CD4-positive, alpha-beta T cell treated with Interleukin-15 for 1 hour (primary cell): ENCODE results near the gene FOCAD.
A peak's percentile ranks its signal among the peaks of the same experiment; 100 is the strongest.

ENCODE experiments used
- DNase-seq: peaks from one replicate; pipeline ENCODE4 v3.0.0-alpha.2; 2020

Gene FOCAD

DNA sequence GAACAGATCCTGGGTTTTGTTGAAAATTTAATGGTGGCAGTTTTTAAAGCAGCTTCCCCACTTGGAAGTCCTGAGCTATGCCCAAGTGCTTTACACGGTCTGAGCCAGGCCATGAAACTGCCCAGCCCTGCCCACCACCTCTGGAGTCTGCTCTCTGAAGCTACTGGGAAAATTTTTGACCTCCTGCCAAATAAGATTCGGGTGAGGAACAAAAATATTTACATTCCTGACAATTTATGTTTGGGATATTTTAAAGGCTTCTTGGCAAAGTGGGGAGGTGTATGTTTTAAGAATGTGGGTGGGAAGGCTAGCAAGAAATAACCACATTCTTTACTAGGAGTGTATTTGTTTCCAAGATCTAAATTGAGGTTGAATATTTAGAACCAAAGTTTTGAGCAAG is 297.4 kb downstream of the FOCAD start:
- DNase-seq = no peak

DNA sequence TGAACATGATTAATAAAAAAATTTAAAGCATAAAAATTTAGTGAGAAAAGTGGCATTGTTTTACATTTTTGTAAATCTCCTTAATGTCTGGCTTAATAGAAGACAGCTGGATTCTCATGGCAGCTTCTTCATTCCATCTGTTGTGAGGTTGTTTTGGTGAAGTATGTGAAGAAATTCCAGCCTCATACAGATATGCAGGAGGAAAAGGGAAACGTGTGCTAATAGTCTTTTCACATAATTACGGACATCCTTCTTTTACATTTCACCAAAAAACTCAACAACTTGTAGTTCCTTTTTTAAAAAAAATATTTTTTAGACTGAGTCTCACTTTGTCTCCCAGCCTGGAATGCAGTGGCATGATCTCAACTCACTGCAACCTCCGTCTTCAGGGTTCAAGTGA is 300.4 kb downstream of the FOCAD start:
- DNase-seq = no peak

DNA sequence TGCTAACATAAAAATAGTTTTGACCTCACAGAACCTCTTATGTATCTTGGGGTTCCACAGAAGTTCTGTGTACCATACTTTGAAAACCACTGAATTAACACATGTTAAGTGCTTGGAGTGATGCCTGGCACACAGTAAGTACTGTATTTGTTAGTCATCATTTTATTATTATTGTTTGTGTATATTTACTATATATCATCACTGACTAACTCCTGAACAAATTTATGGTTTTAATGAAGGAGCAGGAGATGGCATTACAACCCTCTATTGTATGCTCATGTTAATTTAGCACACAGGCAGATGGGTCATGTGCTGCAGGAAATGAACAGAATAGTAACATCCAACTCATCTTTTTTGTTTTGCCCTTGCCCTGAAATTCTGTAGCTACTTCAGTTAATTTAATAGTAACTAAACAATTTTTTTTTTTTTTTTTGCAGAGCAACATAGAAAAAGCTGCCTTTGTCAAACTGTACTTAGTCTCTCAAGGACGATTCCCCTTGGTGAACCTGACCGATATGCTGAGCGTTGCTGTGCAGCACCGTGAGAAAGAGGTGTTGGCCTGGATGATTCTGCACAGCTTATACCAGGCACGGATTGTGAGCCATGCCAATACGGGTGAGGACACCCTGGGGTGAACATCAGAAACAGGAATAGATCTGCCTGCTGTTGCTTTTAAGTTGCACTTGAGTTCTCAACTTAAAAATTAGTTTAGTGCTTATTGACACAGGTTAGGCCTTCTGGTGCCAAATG is 302.0 kb downstream of the FOCAD start:
- no peak for DNase-seq

DNA sequence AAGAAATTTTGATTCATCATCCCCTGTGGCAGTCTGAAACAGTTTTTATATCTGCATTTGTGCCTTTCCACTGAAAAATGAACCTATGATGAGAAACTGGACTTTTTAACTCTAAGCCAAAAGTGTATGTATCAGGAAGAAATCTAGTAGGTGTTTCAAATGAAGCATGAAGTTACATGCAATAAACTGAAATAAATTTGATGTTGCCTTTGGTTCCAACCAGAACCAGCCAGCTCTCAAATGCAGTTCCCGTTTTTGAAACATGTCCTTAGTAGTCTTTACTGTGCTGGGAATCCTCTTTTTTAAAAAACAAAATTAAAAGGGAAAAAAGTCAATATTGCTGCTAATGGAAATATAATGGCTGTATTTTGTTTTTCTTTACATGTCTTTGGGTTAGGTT is 303.5 kb downstream of the FOCAD start:
- no peak for DNase-seq

DNA sequence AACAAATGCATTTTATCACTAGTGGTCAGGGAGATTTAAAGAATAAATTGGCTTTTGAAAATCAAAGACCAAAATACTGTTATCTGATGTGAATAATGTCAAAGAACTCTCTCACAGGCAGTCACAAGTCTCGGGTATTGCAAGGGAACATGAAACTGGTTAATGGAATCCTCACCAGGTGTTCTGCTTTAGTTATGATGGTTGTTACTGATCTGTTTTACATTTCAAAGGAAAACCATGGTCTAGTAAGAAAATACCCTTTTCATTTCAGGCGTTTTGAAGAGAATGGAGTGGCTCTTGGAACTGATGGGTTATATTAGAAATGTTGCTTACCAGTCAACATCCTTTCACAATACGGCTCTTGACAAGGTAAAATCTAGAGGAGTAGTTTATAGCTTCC is 304.0 kb downstream of the FOCAD start:
- DNase-seq = no peak

DNA sequence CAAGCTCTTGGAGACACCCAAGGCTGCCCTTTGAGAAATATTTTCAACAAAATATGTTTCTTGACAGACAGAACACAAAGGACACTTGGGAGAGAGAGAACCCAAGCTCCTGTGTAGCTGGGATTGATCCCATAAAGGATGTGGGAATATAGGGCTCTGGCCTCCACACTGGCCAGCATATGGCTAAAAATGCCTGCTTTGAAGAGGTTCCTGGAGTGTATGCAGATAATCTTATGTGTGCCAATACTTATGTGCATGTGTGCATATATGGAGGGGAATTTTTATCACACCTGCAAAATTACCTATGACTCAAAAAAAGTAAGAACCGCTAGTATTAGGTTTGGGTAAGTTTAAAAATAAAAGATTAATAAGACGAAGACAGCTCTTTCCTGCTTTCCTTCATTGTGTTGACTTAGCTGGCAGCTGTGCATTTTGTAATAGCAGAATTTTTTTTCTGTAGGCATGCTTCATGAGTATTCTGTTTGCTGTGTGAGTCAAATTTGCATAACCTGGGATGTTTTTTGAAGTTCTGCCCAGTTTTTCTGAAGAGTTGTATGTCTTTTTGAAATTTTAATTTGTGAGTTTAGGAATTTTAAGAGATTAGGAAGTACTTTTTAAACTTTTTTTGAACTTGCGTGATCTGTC is 304.7 kb downstream of the FOCAD start:
- DNase-seq = no peak

DNA sequence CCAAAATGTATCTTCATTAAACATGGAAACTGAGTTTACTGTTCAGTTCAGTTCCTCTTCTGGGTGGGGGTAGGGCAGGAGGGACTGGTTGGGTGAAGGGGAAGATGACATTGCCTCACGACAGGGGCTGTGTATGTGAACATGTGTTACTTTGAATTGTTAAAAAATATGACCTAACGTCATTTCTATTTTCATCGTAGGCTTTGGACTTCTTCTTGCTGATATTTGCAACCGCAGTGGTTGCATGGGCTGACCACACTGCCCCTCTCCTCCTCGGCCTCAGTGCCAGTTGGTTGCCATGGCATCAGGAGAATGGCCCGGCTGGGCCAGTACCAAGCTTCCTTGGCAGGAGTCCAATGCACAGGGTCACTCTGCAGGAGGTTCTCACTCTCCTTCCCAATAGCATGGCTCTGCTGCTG is 305.9 kb downstream of the FOCAD start:
- DNase-seq = peak; percentile 37

DNA sequence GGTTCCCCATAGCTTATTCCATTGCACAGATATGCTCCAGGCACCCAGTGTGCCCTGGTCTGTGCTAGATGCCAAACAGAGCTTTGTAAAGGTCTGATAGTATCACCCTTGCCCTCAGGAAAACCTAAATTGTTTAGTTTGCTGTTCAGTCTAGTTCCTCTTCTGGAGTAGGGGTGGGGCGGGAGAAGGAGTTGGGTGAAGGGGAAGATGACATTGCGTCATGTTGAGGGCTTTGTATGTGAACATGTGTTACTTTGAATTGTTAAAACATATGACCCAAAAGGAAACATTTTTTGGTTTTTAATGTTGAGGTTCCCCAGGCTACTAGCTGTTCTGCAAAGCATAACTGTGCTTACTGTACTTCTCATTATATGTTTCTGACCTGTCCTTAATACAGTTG is 306.8 kb downstream of the FOCAD start:
- peak; percentile 49 for DNase-seq

DNA sequence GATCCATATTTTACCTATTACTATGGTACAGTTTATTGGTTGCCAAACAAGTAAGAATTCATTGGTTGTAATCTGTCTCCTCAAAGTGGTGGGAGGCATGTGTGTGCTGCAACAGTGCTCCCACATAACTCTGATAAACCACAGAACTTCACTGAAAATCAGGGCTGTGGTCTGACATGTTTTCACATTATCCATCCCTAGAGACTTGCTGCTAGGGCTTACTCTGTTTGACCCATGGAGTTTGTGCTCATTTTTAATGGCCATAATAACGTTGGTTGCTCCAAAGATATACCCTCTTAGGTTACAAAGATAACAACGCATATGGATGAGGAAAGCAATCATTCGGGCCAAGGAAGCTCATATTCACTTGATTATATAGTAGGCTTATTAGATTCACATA is 310.4 kb downstream of the FOCAD start:
- no peak for DNase-seq

DNA sequence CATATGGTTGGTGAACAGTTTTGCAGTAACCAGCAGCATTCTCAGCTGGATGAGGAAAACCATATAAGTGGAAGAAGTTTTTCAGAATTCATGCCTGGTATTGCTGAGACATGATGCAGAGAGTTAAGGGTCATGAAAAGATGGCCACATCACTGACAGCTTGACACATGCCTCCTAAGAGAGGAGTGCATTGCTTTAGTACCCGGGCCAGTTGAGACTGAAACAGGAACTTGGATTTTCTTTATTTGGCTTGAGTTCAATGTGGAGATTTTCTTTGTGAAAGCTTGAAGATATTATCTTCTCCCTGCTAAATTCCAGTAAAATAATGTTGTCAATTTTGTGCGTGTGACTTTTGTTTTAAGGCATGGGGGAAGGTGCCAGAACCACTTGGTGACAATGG is 311.6 kb downstream of the FOCAD start:
- DNase-seq = no peak

DNA sequence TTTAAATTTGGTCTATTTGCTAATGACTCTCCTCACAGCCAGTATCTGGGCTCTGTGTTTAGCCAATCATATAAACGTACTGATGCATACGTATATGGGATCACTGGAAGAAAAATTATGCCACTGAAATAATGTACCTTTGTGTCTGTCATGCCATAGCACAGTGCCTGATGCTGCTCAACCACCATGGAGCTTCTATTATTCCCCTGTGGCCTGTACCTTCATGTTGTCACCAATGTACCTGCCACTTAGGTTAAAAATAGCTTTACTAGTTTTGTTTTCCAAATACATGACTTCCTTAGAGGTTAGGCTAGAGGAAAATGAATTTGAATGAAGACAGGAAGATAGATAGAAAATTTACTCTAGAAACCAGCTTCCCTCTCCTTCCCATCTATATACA is 312.8 kb downstream of the FOCAD start:
- DNase-seq = no peak

DNA sequence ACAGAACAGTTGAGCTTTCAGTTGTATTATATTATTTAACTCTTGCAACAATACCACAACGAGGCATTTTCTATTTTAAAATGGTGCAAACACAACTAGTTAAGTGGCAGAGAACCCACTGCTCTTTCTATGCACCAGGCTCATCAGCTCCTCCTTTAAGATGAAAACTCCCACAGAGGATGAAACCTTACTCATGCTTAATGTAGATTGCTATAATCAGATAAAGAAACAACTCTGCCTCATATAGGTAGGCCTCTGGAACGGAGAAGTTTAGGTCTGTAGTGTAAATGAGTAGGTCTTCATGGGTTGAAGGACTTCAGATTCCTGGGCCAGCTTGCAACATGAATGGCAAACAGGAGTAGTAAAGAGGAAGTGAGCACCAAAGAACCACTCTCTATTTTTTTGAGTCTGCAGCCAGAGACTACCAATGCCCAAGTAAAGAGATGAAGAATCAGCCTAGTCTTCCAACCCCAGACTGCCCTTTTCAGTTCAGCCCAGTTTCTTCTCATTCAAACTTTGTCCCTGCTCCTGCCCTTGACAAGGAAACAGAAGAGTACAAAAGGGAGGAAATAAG is 313.5 kb downstream of the FOCAD start:
- DNase-seq = no peak

DNA sequence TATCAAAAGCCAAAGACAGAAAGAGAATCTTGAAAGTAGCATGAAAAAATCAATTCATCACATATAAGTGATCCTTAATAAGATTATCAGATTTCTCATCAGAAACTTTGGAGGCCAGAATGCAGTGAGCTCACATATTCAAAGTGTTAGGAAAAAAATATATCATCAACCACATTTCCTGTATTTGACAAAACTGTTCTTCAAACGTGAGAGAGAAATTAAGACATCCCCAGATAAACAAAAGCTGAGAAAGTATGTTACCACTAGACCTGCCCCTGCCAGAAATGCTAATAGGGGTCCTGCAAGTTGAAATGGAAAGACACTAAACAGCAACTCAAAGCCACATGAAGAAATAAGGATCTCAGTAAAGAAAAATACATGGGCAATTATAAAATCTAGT is 317.5 kb downstream of the FOCAD start:
- no peak for DNase-seq

DNA sequence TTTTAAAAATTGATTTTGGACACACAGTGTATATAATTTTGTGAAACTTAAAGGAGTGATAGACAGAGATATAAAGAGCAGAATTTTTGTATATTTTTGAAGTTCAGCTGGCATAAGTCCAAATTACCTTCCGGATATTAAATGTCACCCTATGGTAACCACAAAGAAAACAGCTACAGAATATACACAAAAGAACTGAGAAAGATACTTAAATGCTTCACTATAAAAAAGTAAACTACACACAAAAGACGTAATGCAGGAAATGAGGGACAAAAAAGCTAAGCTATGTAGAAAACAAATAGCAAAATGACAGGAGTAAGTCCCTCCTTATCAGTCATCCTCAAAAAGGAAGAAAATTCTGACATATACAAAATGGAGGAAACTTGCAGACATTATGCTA is 318.0 kb downstream of the FOCAD start:
- no peak for DNase-seq

DNA sequence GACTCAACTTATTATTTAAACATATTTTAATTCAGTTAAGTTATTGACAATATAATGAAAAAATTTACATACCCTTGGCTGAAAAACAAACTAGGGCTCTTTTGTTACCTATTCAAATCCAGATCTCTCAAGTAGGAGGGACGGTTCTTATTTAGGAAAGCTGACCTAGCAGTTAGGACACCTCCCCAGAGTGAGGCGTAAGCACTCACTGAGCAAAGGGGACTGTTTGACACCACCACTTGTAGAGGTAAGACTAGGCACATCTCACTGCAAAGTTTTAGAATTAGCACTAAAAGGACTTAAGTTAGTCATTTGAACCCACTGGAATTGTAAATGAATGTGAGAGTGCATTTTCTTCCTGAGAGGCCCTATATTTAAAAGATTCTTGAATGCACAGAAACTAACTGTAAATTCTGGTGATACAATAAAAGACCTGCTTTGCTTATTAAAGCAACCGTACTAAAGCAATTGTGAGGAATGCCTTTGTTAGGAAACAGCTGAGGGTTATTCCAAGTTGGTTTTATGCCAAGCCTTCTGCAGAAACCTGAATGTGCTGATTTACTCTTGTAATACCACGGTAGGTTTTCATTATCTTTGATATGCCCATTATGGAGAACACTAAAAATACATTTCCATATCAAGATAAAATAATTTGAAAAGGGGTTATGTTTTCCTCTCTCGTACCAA is 331.2 kb downstream of the FOCAD start:
- DNase-seq = no peak

DNA sequence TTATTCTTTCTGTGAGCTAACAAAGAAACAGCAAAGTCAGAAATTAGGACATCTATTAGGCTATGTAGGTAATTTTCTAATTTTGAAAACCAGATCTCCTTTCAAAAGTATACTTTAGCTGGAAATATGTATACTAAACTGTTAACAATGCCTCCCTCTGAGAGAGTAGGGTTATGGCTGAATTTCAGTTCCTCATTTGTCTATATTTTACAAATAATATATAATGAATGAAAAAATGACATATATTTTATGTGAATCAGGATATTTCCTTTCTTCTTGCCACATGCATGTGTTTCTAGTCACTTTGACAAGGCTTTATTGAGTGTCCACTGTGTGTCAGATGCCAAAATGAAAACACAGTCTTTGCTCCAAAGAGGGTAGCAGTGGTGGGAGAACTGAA is 331.9 kb downstream of the FOCAD start:
- no peak for DNase-seq

DNA sequence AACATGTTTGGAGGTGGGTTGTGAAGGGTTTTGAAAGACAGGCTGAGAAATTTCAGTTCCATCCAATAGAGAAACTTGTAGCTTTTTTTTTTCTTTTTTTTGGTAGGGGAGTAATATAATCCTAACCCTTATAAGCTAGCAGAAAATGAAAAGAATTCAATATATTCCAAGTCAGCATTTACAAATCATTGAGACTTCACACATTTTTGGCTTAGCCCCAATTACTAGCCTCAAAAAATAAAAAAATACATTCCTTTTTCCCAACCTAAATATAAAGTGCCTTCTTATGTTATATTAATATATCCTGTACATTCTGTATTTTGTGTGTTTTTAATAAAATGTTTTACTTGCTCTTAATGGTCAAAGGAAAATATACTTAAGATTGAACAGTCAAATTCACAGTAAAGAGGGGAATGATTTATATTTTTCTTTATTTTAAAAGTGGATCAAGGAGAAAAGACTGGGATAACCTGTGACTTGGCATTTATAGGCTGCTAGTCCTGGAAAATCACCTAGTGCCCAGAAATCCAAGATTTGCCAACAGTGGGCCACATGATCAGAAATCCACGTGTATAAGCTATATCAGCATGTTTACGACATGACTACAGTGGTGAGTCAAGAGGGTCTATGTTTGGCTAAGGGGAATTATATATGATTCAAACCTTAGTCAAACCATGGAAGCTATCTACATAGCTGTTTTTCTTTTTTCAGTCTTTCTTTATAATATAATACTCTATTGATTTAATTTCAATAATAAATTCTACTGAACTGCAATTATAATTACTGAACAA is 332.8 kb downstream of the FOCAD start:
- DNase-seq = no peak

DNA sequence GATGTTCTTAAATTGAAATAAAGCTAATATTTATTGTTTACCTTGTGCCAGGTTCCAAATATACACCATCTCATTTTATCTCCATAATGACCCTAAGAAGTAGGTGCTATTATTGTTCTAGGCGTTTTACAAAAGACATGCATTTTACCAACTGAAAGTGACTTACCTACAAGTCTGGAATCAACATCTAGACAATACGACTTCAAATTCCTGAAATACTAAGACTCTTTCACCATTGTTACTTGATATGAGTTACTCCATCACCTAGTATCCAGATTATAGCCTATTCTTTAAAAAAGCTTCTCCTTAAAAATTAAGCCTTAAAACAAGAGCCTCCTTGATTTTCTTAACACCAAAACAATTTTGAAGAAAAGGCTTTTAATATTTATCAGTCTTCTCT is 334.1 kb downstream of the FOCAD start:
- no peak for DNase-seq

DNA sequence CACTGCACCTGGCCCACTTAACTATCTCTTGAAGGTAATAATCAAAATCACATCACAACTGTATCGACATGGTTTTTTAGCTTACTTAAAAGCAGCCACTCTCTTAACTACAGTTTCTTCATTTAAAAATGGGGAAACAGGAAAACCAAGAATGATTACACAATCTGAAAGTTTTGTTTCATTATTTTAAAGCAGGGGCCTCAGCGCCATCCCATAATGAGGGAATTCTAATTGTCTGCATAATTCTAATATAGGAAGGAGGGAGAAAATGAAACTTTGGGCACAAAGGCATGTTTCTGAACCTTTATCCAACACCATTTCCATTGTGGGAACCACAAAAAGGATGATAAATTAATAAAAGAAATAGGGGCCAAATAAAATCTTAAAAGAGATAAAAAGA is 339.8 kb downstream of the FOCAD start:
- no peak for DNase-seq

DNA sequence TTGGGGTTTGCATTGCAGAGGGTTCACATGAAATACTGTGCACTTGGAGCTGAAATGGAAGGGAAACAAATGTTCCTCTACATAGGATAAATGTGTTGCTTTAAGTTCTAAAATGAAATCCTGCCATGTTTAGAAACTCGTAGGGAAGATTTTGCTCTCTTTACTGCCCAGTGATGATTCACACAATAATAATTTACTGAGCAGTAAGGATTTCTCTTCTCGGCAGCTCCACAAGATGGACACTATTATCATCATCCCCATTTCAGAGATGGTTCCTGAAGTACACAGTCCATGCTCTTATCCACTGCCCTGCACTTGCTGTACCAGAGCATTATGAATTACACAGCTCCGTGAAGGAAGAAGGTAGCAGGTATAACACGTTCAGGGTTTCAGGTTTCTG is 343.2 kb downstream of the FOCAD start:
- no peak for DNase-seq

DNA sequence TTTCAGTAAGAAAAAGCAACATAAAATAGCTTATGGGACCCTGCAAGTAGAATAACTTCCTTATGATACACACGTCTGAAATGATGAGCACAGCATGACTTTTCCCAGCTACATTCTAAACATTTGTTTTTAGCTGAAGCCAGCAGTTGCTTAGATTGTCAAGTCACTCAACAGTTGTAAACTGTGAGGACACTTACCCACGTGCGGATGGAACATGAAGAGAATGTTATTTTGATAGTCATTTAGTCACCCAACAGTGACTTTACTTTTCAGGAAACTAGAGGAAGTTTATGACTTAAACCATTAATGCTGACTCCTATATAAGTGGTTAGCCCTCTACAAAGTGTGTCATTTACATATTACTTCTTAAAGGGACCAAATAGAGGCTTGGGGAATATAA is 344.4 kb downstream of the FOCAD start:
- DNase-seq = no peak

DNA sequence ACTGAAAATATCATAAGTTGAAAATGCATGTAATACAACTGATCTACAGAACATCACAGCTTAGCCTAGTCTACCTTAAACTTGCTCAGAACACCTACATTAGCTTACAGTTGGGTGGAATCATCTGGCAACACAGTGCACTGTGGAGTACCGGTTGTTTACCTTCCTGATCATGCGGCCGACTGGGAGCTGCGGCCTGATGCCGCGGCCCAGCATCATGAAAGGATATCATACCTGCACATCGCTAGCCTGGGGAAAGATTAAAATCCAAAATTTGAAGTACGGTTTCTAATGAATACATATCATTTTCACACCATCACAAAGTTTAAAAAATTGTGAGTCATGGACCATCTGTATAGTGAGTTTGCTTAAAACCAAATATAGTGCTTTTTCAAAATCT is 345.6 kb downstream of the FOCAD start:
- no peak for DNase-seq

DNA sequence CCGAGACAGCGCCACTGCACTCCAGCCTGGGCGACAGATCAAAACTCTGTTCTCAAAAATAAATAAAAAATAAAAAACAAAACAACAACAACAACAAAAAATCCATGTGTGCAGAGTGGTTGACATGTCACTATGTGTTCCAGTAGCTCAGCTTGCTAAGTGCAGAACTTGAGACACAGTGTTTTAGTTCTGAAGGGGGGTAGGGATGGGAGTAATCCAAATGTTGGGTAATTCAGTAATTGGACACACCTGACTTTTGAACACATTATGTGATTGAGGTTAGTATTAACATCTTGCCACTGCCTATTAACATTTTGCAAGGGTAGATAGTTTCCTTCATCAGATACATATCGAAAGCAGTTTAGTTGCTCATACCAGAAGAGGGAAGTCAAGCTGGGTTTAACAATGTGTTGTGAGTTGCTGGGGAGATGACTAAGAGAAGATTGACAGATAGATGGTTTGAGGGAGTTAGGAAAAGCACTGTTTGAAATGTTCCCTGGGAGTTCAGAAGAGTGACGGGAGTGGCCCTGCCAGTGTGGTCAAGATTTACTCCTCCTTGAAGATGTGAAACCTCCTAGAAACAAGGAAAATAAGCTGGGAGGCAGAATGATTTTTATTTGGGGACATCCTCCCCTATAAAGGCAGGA is 346.5 kb downstream of the FOCAD start:
- DNase-seq = peak; percentile 23
